ELF-1 (cell line): ENCODE measurements around the gene CRY2.

Source experiments
- DNase-seq: peaks from one replicate; pipeline ENCODE4 v3.0.0-alpha.2; 2016; ENCODE audit warnings: low read depth, low spot score

The CRY2 gene

GRCh38 chr11:45877845-45878244 is 30.6 kb downstream of the CRY2 start:
- no peak for DNase-seq

- DNase-seq, result no peak
These were observed 32.8 kb downstream of the CRY2 start for GRCh38 chr11:45879803-45880686.

GRCh38 chr11:45880772-45881570 is 33.7 kb downstream of the CRY2 start:
- DNase-seq, result no peak

GRCh38 chr11:45881708-45882368 is 34.6 kb downstream of the CRY2 start:
- no peak for DNase-seq

- DNase-seq, result no peak
These were observed 37.4 kb downstream of the CRY2 start for GRCh38 chr11:45884596-45885185.

- peak; percentile 83 for DNase-seq
These were observed 38.1 kb downstream of the CRY2 start, which contains the start of gene MAPK8IP1 for GRCh38 chr11:45885274-45885920. MAPK8IP1 (plus strand) TSS chr11:45885651; CDS start chr11:45885821, 170 bp downstream.

GRCh38 chr11:45885921-45886721 is 38.8 kb downstream of the CRY2 start:
- DNase-seq, result peak; percentile 45

GRCh38 chr11:45886816-45887520 is 39.7 kb downstream of the CRY2 start:
- DNase-seq, result no peak

GRCh38 chr11:45887587-45887986 is 40.3 kb downstream of the CRY2 start:
- DNase-seq, result no peak

GRCh38 chr11:45889555-45889954 is 42.3 kb downstream of the CRY2 start:
- DNase-seq, result no peak

- no peak for DNase-seq
These were observed 42.7 kb downstream of the CRY2 start for GRCh38 chr11:45889966-45890365.

- no peak for DNase-seq
These were observed 43.7 kb downstream of the CRY2 start for GRCh38 chr11:45890886-45891550.

GRCh38 chr11:45892856-45893255 is 45.6 kb downstream of the CRY2 start:
- no peak for DNase-seq

- DNase-seq, result no peak
These were observed 47.4 kb downstream of the CRY2 start for GRCh38 chr11:45894555-45895247.

- no peak for DNase-seq
These were observed 48.4 kb downstream of the CRY2 start for GRCh38 chr11:45895553-45896259.

GRCh38 chr11:45896422-45896984 is 49.2 kb downstream of the CRY2 start:
- peak; percentile 68 for DNase-seq

GRCh38 chr11:45897556-45897955 is 50.3 kb downstream of the CRY2 start:
- no peak for DNase-seq

- no peak for DNase-seq
These were observed 51.8 kb downstream of the CRY2 start for GRCh38 chr11:45899086-45899447.
